HCT116 (cell line): Measurements from ENCODE around the gene COL23A1. TPM values are rescaled to one million over a fixed set of nuclear protein-coding genes. Genes with fewer than 3 reads are reported as not detected.
"Not testable (repeated sequence)": the region's sequence is repeated elsewhere in the genome, so short reads cannot be mapped to it uniquely, and the experiment has no call there.

Source experiments
- ATAC-seq: fragments of 200-7000 bp; cut with Tn5 transposase; 2 replicates; pipeline ENCODE4 v1.9.1; 2020; ENCODE audit warnings: mild to moderate bottlenecking, moderate library complexity
- BruUV-seq: library from RNA; stranded (reverse); fragments of 400-500 nt; replicated peaks from 2 replicates; lab custom pipeline; 2021; lab: Mats Ljungman, UMichigan
- CTCF ChIA-PET: fragments of 300-600 bp; sonication (Branson Sonifier 250); formaldehyde crosslinking; loops from one replicate; lab custom pipeline; 2021; ENCODE audit warnings: antibody characterized with exemption; lab: Charles Lee
- POLR2A ChIA-PET: fragments of 300-600, 350-600 bp; sonication (Branson Sonifier 250); formaldehyde crosslinking; loops from one replicate; lab custom pipeline; 2021; ENCODE audit warnings: antibody characterized with exemption; lab: Charles Lee
- RAD21 ChIA-PET, 2 experiments: fragments of 300-600 bp; sonication (Branson Sonifier 250); formaldehyde crosslinking; loops; one replicate each; lab custom pipeline; 2023; ENCODE audit warnings: low total read pairs in 2 of 2; ENCODE audit not compliant: uncharacterized antibody in 2 of 2, unreplicated experiment in 2 of 2, low non-redundant PET in 1 of 2; lab: Charles Lee
- DNase-seq: peaks from one replicate; pipeline ENCODE4 v3.0.0-alpha.2; 2010; ENCODE audit warnings: low read depth, low spot score
- H2AFZ ChIP-seq: fragments of 200-600 bp; shearing (Covaris generic), sonication (generic); 2 replicates; pipeline ENCODE4 v1.6.1; 2017; ENCODE audit warnings: low read depth, mixed run types, mixed read lengths, antibody characterized with exemption, low read length; ENCODE audit not compliant: poor library complexity, severe bottlenecking
- H3K27ac ChIP-seq: 2 replicates; pipeline ENCODE4 v1.5.1; 2012; ENCODE audit warnings: low read depth, low read length
- H3K27me3 ChIP-seq: fragments of 200-600 bp; sonication (generic); 2 replicates; pipeline ENCODE4 v1.6.1; 2016; ENCODE audit warnings: mixed run types, low read length, mixed read lengths; ENCODE audit not compliant: insufficient read depth
- H3K36me3 ChIP-seq, 2 experiments: fragments of 200-500 bp in 1 of 2; fragments of 200-600 bp in 1 of 2; sonication (Bioruptor generic) in 1 of 2; sonication (generic) in 1 of 2; 2 replicates each; pipeline versions ENCODE4 v1.5.1 to v1.6.1; 2014 to 2016; ENCODE audit warnings: low read length in 2 of 2, inconsistent platforms in 1 of 2, mixed read lengths in 1 of 2, mixed run types in 1 of 2; ENCODE audit not compliant: insufficient read depth in 2 of 2, control insufficient read depth in 1 of 2
- H3K4me1 ChIP-seq, 2 experiments: fragments of 200-600 bp in 1 of 2; sonication (generic) in 1 of 2; 2 replicates each; pipeline versions ENCODE4 v1.5.1 to v1.6.1; 2012 to 2017; ENCODE audit warnings: low read length in 2 of 2, inconsistent platforms in 1 of 2, mild to moderate bottlenecking in 1 of 2, mixed read lengths in 1 of 2, mixed run types in 1 of 2, moderate library complexity in 1 of 2; ENCODE audit not compliant: insufficient read depth in 2 of 2, control insufficient read depth in 1 of 2
- H3K4me2 ChIP-seq: fragments of 200-600 bp; sonication (generic); 2 replicates; pipeline ENCODE4 v1.6.1; 2017; ENCODE audit warnings: mixed run types, low read length, mixed read lengths
- H3K4me3 ChIP-seq, 2 experiments: fragments of 200-600 bp in 1 of 2; sonication (generic) in 1 of 2; replicated peaks in 1 of 2; 2 replicates each; pipeline ENCODE4 v1.5.1; 2011 to 2016; ENCODE audit warnings: low read length in 2 of 2, control low read depth in 1 of 2, low read depth in 1 of 2, mild to moderate bottlenecking in 1 of 2, mixed read lengths in 1 of 2, mixed run types in 1 of 2
- H3K79me2 ChIP-seq: fragments of 200-600 bp; sonication (generic); 2 replicates; pipeline ENCODE4 v1.6.1; 2017; ENCODE audit warnings: mild to moderate bottlenecking, mixed run types, low read length, moderate library complexity, mixed read lengths; ENCODE audit not compliant: insufficient read depth
- H3K9ac ChIP-seq: fragments of 200-600 bp; sonication (generic); 2 replicates; pipeline ENCODE4 v1.6.1; 2016; ENCODE audit warnings: low read length, mixed read lengths
- H3K9me2 ChIP-seq: fragments of 200-600 bp; sonication (generic), shearing (Covaris generic); 2 replicates; pipeline ENCODE4 v1.6.1; 2017; ENCODE audit warnings: mixed run types, mild to moderate bottlenecking, moderate library complexity; ENCODE audit not compliant: insufficient read depth
- H3K9me3 ChIP-seq, 2 experiments: fragments of 200-500 bp in 1 of 2; fragments of 200-600 bp in 1 of 2; sonication (Bioruptor generic) in 1 of 2; sonication (generic) in 1 of 2; 2 replicates each; pipeline ENCODE4 v1.6.1; 2014 to 2017; ENCODE audit warnings: low read length in 2 of 2, mixed read lengths in 2 of 2, inconsistent platforms in 1 of 2, low read depth in 1 of 2, mild to moderate bottlenecking in 1 of 2, mixed run types in 1 of 2, moderate library complexity in 1 of 2; ENCODE audit not compliant: control insufficient read depth in 1 of 2, insufficient read depth in 1 of 2
- H4K20me1 ChIP-seq: fragments of 200-600 bp; sonication (generic), shearing (Covaris generic); 2 replicates; pipeline ENCODE4 v1.6.1; 2017; ENCODE audit warnings: mixed run types, mild to moderate bottlenecking, moderate library complexity; ENCODE audit not compliant: insufficient read depth
- CBX3 ChIP-seq: IDR thresholded peaks from 2 replicates; pipeline ENCODE4 v1.6.1; 2012; ENCODE audit warnings: low read depth
- CEBPB ChIP-seq: IDR thresholded peaks from 2 replicates; pipeline ENCODE4 v1.6.1; 2012; ENCODE audit warnings: low read depth
- EGR1 ChIP-seq: IDR thresholded peaks from 2 replicates; pipeline ENCODE4 v1.6.1; 2012; ENCODE audit warnings: low read depth
- JUND ChIP-seq: IDR thresholded peaks from 2 replicates; pipeline ENCODE4 v1.6.1; 2012
- POLR2A ChIP-seq: IDR thresholded peaks from 2 replicates; pipeline ENCODE4 v1.7.0; 2011; ENCODE audit warnings: borderline replicate concordance; ENCODE audit not compliant: insufficient read depth, insufficient read length; ENCODE audit errors: extremely low read depth
- POLR2AphosphoS5 ChIP-seq: IDR thresholded peaks from 2 replicates; pipeline ENCODE4 v1.6.1; 2011; ENCODE audit warnings: mild to moderate bottlenecking, low read depth, low read length, moderate library complexity
- SP1 ChIP-seq: IDR thresholded peaks from 2 replicates; pipeline ENCODE4 v1.6.1; 2012; ENCODE audit warnings: low read depth
- TCF7L2 ChIP-seq: IDR thresholded peaks from 2 replicates; pipeline ENCODE4 v1.7.0; 2011; ENCODE audit warnings: borderline replicate concordance, inconsistent platforms; ENCODE audit not compliant: insufficient read depth, insufficient read length; ENCODE audit errors: extremely low read depth
- YY1 ChIP-seq: IDR thresholded peaks from 2 replicates; pipeline ENCODE4 v1.6.1; 2011; ENCODE audit warnings: low read length, low read depth, moderate library complexity, mild to moderate bottlenecking; ENCODE audit not compliant: insufficient replicate concordance; ENCODE audit errors: extremely low read depth
- intact Hi-C: fragments of 100-400 bp; cut with micrococcal nuclease; formaldehyde crosslinking; loops from 2 replicates; pipeline ENCODE4 v1.10.0; 2022
- total RNA-seq: library from RNA; stranded (reverse); gene quantifications from one replicate; pipeline ENCODE4 v1.2.1, GENCODE V29; 2021; ENCODE audit not compliant: unreplicated experiment
- TF ChIP-seq, protein P1 (sequence below): IDR thresholded peaks from 2 replicates; pipeline ENCODE4 v1.6.1; 2011; ENCODE audit warnings: mild to moderate bottlenecking, low read length, moderate library complexity; ENCODE audit not compliant: insufficient replicate concordance; ENCODE audit errors: extremely low read depth
- TF ChIP-seq, protein P2 (sequence below): IDR thresholded peaks from 2 replicates; pipeline ENCODE4 v1.6.1; 2012
- TF ChIP-seq, protein P3 (sequence below), 3 experiments: fragments of 200-600 bp in 1 of 3; sonication (generic) in 1 of 3; IDR thresholded peaks in 2 of 3; conservative IDR thresholded peaks in 1 of 3; 2 replicates each; pipeline ENCODE4 v1.5.1; 2012 to 2017; ENCODE audit warnings: low read depth in 2 of 3, low read length in 2 of 3, antibody characterized with exemption in 1 of 3, borderline replicate concordance in 1 of 3, control low read depth in 1 of 3, mild to moderate bottlenecking in 1 of 3, mixed read lengths in 1 of 3, mixed run types in 1 of 3, moderate library complexity in 1 of 3; ENCODE audit not compliant: insufficient read depth in 1 of 3

The COL23A1 gene
- total RNA-seq, 1 experiment from 2014 or later: not detected

DNA sequence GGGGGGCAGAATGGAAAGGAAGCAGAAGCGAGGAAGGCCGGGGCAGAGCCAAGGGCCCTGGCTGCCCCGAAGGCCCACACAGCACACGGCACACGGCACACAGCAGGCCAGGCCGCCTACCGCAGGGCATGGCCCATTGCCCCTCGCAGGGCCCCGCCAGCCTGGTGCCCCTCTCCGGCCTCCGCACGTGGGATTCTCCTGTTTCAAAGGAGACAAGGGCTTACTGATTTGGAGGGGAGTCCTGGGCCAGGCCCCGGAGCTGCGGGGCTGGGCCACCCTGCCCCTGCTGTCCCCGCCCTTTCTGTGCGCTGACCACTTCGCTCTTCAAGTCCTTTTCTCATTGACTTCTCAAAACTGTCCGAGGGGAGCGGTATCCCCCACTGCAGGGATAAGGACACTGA, 349.9 kb downstream of the COL23A1 start:
- POLR2A ChIA-PET: no interaction called here
- Histone ChIP-seq H3K79me2 (no peaks in the 10 kb centered on the region), H3K9me3 (no peaks in the 10 kb centered on the region), H3K4me3 (no peak overlapping the region), H4K20me1 (no peaks in the 10 kb centered on the region), H3K27me3 (no peaks in the 10 kb centered on the region), H3K9me2 (no peaks in the 10 kb centered on the region), H3K4me2 (no peak overlapping the region), H3K27ac (no peak overlapping the region), H3K4me1 (no peaks in the 10 kb centered on the region), H2AFZ (no peak overlapping the region), H3K9ac (no peak overlapping the region), H3K36me3 (no peaks in the 10 kb centered on the region)
- no peak for ATAC-seq
- no TSS peak for BruUV-seq
- DNase-seq: no peak
- intact Hi-C loops: no loop called here
- TF ChIP-seq CEBPB (no peak), EGR1 (no peak), SP1 (no peak), POLR2AphosphoS5 (no peak), YY1 (no peak), CBX3 (no peak), TCF7L2 (no peak), JUND (no peak), POLR2A (no peak)
- TF ChIP-seq, protein P1, sequence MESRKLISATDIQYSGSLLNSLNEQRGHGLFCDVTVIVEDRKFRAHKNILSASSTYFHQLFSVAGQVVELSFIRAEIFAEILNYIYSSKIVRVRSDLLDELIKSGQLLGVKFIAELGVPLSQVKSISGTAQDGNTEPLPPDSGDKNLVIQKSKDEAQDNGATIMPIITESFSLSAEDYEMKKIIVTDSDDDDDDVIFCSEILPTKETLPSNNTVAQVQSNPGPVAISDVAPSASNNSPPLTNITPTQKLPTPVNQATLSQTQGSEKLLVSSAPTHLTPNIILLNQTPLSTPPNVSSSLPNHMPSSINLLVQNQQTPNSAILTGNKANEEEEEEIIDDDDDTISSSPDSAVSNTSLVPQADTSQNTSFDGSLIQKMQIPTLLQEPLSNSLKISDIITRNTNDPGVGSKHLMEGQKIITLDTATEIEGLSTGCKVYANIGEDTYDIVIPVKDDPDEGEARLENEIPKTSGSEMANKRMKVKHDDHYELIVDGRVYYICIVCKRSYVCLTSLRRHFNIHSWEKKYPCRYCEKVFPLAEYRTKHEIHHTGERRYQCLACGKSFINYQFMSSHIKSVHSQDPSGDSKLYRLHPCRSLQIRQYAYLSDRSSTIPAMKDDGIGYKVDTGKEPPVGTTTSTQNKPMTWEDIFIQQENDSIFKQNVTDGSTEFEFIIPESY: no peak
- TF ChIP-seq, protein P2, sequence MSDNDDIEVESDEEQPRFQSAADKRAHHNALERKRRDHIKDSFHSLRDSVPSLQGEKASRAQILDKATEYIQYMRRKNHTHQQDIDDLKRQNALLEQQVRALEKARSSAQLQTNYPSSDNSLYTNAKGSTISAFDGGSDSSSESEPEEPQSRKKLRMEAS: no peak
- TF ChIP-seq, protein P3, sequence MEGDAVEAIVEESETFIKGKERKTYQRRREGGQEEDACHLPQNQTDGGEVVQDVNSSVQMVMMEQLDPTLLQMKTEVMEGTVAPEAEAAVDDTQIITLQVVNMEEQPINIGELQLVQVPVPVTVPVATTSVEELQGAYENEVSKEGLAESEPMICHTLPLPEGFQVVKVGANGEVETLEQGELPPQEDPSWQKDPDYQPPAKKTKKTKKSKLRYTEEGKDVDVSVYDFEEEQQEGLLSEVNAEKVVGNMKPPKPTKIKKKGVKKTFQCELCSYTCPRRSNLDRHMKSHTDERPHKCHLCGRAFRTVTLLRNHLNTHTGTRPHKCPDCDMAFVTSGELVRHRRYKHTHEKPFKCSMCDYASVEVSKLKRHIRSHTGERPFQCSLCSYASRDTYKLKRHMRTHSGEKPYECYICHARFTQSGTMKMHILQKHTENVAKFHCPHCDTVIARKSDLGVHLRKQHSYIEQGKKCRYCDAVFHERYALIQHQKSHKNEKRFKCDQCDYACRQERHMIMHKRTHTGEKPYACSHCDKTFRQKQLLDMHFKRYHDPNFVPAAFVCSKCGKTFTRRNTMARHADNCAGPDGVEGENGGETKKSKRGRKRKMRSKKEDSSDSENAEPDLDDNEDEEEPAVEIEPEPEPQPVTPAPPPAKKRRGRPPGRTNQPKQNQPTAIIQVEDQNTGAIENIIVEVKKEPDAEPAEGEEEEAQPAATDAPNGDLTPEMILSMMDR (IDR thresholded peaks at IDR 0.05 in 2 of 3, conservative IDR thresholded peaks at IDR 0.05 in 1 of 3; ENCODE audit: borderline replicate concordance in 1 of 3, insufficient read depth in 1 of 3, low read depth in 2 of 3, low read length in 2 of 3): no peak
- RAD21 ChIA-PET: no interaction called here
- CTCF ChIA-PET: no interaction called here

DNA sequence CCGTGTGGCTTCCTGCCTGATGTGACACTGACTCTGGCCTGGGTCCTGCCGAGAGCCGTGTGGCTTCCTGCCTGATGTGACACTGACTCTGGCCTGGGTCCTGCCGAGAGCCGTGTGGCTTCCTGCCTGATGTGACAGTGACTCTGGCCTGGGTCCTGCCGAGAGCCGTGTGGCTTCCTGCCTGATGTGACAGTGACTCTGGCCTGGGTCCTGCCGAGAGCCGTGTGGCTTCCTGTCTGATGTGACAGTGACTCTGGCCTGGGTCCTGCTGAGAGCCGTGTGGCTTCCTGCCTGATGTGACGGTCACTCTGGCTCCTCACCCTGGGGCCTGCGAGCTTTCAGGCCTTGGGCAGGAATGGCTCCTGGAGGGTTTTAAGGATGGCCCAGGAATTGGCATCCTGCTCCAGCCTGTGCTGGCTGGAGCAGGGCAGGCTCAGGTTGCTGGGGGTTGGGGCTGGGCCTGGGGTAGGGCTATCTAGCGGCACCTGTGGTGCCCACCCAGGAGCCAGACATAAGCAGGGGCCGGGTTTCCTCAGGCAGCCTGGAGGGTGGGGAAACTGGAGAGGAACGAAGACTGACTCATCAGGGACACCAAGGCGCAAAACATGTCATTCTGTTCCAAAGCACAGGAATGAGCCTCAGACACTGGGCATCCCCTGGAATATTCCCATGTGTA, 350.4 kb downstream of the COL23A1 start:
- H3K4me2 ChIP-seq, H2AFZ ChIP-seq, DNase-seq, H3K27me3 ChIP-seq, POLR2A ChIA-PET, BruUV-seq, H3K4me3 ChIP-seq, H3K4me1 ChIP-seq, H3K9me2 ChIP-seq, H3K27ac ChIP-seq, ATAC-seq, H4K20me1 ChIP-seq, CTCF ChIA-PET, H3K79me2 ChIP-seq, H3K36me3 ChIP-seq, H3K9me3 ChIP-seq, RAD21 ChIA-PET, H3K9ac ChIP-seq: not testable (repeated sequence)
- intact Hi-C loops: loop anchor here (5.0 kb wide), 1 partner anchor 313 kb away; no protein-coding TSS in a partner anchor
